ENCODE measurements around the gene LPAR2.

Gene LPAR2

DNA sequence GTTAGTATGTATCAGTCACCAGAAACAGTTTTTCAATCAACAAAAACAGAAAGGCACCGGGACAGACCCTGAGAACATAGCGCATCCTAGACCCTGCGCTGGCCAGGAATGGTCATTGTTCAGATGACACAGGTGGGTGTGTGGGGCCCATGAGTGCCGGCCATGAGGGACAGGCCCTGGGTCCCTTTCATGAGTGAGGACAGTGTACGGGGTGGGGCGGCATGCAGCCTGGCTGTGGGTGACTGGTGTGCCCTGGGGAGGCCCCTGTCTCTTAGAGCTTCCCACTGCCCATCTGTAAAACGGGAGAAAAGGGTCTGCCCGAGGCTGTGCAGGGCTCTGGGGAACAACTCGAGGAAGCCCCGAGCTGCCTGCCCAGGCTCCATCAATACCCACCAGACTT is 35.3 kb downstream of the LPAR2 start:
- no peak for DNase-seq

DNA sequence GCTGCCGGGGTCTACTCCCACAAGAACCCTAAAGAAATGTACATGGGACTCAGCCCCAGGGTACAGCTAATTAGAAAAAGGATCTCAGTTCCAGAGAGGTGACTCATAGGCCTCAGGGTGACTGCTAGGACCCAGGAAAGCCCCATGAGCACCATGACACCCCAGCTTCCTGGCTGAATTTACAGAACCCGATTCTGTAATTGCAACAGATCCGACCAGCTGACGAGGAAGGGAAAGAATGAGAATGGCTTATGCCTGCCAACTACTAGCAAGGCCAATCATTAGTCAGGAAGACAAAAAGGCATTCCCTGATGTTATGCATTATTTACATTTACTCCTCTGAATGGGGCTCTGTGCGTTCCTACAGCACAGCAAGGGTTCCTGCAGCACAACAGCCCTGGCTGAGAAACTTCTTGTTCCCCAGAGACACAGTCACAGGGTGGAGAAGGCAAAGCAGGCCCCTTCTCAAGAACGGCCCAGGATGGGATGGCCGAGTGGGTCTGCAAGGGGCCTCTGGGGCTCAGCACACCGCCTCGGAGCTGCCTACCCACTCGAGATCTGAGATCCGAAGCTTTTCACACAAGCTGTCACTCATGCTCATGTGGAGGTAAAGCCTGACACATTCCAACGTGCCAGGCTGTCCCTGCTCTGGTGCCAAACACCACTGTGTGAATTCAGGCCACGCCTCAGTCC is 36.7 kb downstream of the LPAR2 start:
- no peak for DNase-seq

DNA sequence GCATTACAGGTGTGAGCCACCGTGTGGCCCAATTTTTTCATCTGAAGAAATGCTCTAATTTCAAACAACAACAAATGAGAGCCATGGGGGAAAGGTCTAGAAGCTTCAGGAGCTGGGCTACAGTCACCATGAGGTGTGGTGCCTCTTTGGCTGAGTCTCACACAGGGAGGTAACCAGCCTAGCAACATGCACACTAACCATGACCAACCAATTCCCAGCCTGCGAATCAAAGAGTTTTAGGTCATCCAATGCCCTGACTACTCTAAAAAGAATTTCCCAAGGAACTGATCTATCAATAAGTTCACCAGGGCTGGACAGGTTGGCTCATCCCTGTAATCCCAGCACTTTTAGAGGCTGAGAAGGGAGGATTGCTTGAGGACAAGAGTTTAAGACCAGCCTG is 39.5 kb downstream of the LPAR2 start:
- no peak for DNase-seq

DNA sequence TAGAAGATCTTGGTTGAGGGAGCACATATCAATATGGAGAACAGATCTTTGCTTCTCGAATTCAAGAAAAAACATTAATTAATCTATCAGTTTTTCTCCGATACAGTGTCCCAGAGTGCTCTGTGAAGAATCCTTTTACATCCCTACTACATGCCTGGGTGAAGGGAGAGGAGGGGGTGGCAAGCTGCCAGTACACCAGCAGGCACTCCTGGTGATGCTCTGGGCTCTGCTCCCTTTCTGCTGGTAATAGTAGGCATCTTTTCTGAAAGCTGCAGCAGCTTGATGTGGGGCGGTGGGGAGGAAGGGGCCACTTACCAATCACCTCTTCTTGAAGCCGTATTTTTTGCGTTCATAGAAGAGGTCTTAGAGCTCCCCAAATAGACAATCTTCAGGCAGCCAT is 40.2 kb downstream of the LPAR2 start:
- DNase-seq: no peak

DNA sequence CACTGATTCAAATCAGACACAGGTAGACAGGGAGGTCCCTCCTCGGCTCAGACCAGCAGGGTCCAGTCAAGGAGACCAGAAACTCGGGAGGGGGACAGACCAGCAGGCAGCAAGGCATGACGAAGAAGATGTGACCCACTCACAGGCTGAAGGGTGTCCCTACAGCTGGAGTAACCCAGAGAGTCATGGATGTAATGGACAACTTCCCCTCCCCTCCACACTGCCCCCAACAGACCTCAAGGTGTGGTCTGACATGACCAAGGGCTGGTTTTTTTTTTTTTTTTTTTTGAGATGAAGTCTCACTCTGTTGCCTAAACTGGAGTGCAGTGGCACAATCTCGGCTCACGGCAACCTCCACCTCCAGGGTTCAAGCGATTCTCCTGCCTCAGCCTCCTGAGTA is 43.7 kb downstream of the LPAR2 start:
- DNase-seq: no peak

DNA sequence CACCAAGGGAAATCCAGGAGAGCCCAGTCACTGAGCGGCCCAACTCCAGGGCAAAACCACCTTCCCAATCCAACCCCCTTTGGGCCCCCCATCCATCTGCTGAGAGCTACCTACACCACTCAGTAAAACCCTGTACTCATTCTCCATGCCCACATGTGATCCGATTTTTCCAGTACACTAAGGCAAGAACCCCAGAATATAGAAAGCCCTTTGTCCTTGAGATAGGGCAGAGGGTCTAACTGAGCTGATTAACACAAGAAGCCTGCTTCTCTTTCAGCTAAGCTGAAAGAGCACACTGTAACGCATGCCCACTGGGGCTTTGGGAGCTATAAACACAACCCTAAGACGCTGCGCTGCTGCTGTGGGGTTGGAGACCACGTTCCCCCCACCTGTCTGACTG is 45.5 kb downstream of the LPAR2 start:
- DNase-seq: no peak

DNA sequence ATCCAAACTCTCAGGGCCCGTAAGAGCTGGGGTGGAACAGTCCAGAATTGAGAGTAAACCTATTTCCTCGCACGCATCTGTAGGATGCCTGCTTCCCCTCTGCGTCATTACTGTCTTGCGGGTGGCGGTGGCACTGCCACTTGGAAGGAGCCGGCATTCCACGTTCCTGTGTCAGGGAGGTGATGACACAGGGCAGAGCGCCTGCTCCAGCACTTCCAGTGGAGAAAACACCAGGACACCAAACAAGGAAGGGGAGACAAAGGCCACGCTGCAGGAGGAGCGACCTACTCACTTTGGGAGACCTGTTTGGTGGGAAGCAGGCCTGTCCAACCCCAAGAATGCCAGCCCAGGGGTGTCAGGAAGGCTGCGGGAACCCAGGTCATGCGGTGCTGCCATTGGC is 46.6 kb downstream of the LPAR2 start:
- DNase-seq: no peak

DNA sequence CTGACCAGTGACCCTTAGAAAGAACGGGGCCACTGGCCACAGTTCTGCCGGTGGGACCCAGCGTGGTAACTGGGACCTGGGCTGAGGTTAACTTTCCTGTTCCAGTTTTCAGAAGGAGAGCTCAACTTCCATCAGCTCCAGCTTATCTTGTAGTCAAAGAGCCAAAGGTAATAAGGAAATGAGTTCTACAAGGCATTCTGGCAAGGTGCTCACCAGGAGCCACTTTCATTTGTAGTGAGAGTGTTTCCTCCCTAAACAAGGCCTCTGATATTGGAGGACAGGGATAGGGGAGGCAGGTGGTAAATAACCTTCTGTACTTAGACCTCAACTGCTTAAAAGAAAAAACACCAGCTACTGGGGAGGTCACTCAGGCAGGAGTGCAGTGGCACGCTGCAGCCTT is 47.6 kb downstream of the LPAR2 start:
- DNase-seq: no peak

DNA sequence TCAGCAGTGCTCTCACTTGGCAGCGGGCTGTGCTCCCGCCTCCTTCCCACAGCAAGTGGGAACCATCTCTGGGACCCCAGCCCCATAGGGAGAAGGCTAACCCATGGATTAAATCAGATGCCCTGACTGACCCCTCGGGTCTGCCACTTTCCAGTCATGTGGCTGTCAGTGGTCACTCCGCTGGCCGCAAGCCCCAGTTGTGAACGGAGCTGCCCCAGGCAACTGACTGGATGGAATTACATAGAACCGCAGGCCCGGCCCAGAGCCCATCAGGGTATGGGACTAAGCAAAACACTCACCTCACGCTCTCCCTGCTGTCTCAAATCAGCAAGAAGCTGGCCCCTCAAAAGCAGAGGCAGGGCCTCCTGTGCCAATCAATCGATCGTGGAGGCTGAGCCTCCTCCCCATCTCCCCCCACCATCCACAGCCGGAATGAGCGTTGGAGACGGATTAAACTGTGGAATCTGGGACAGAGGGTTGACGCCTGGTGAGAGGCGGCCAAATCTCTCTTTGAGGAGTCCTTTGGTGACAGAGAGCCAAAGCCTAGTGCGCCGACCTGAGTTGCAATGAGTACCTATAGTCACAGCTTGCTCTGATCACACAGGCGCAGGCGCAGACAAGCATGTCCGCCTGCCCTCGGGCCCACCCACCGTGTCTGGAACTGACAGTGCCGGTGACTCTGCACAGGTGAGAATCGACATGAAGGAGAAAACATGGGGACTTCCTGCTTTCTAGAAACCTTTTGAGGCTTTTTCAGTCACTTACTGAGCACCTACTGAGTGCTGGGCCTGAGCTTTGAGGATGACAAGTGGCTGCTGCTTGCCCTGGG is 48.3 kb downstream of the LPAR2 start:
- no peak for DNase-seq

DNA sequence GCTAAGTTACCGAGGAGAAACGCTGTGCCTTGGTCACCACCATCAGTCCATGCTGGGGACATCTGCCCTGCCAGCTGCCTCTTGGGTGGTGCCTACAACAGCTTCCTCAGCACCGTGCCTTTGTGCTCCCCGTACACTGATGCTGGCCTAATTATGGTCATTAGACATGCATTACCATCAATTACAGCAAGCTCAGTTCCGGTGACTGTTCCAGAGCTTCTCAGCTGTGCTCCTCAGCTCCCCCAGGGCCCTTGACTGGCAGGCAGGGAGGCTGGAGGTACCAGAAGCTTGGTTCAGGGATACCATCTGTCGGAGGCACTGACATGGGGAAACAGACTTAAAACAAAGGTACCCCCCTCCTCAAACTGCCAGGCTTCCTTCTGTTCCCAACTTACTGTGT is 49.8 kb downstream of the LPAR2 start:
- no peak for DNase-seq

DNA sequence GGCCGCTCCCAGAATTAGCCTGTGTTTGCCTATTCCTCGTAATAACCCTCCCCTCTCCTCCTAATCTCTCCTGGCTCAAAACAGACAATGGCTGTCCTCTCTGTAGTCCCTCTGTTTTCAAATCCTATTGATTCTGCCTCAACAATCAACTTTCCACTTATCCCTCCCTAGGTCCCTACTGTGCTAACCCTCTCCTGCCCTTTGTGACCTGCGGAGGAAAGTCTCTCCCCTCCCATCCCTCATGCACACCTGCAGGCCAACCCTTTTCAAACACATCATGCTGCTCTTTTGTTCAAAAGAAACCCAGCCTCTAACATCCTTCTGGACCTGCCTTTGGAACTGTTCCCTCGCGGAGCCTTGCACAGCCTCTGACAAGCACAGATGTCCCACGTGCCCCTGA is 52.6 kb downstream of the LPAR2 start:
- no peak for DNase-seq

All from NCI-H2029 (cell line).